WTC11 (cell line): ENCODE data around the gene TNS3. TPM values are rescaled to one million over a fixed set of nuclear protein-coding genes. Genes with fewer than 3 reads are reported as not detected.

ENCODE experiments used
- ATAC-seq: fragments of 200-7000 bp; cut with Tn5 transposase; 2 replicates; pipeline ENCODE4 v1.10.0; 2021; ENCODE audit warnings: mild to moderate bottlenecking, moderate library complexity
- CTCF ChIA-PET: fragments of 300-600 bp; sonication (Branson Sonifier 250); formaldehyde crosslinking; loops from one replicate; lab custom pipeline; 2021; ENCODE audit warnings: antibody characterized with exemption; lab: Charles Lee
- POLR2A ChIA-PET: fragments of 350-600 bp; sonication (Branson Sonifier 250); formaldehyde crosslinking; loops from one replicate; lab custom pipeline; 2021; ENCODE audit warnings: antibody characterized with exemption; lab: Charles Lee
- DNase-seq: peaks from one replicate; pipeline ENCODE4 v3.0.0; 2021; ENCODE audit warnings: low spot score
- H3K27ac Mint-ChIP-seq: 2 replicates; pipeline ENCODE4 v1.8.0; 2021; ENCODE audit warnings: mixed read lengths
- H3K27me3 Mint-ChIP-seq: 2 replicates; pipeline ENCODE4 v1.8.0; 2021; ENCODE audit warnings: low read depth, mild to moderate bottlenecking, moderate library complexity, mixed read lengths
- H3K36me3 Mint-ChIP-seq: 2 replicates; pipeline ENCODE4 v1.8.0; 2021; ENCODE audit warnings: mixed read lengths
- H3K4me1 Mint-ChIP-seq: 2 replicates; pipeline ENCODE4 v1.8.0; 2022; ENCODE audit warnings: mixed read lengths
- H3K4me3 Mint-ChIP-seq: 2 replicates; pipeline ENCODE4 v1.8.0; 2021; ENCODE audit warnings: mild to moderate bottlenecking, moderate library complexity, mixed read lengths
- H3K9me3 Mint-ChIP-seq: 2 replicates; pipeline ENCODE4 v1.8.0; 2021; ENCODE audit warnings: mixed read lengths
- AR ChIP-seq: fragments of 250-450 bp; sonication (Bioruptor Pico); IDR thresholded peaks from 2 replicates; pipeline ENCODE4 v1.9.0; 2021; ENCODE audit warnings: mild to moderate bottlenecking
- CDX4 ChIP-seq: fragments of 250-450 bp; sonication (Bioruptor Pico); IDR thresholded peaks from 2 replicates; pipeline ENCODE4 v1.9.0; 2021; ENCODE audit warnings: moderate library complexity, mild to moderate bottlenecking, inconsistent platforms, borderline replicate concordance
- E2F4 ChIP-seq: sonication (generic); formaldehyde crosslinking; IDR thresholded peaks from 2 replicates; pipeline ENCODE4 v1.8.1; 2022; ENCODE audit warnings: low read depth, mild to moderate bottlenecking, moderate library complexity, missing genetic modification reagents, borderline replicate concordance
- ELF4 ChIP-seq: sonication (generic); formaldehyde crosslinking; IDR thresholded peaks from 2 replicates; pipeline ENCODE4 v1.8.1; 2022; ENCODE audit warnings: low read depth, mild to moderate bottlenecking, moderate library complexity, missing genetic modification reagents
- EMX1 ChIP-seq: fragments of 250-450 bp; sonication (Bioruptor Pico); IDR thresholded peaks from 2 replicates; pipeline ENCODE4 v1.8.0; 2021; ENCODE audit warnings: mild to moderate bottlenecking
- MAX ChIP-seq: sonication (generic); formaldehyde crosslinking; IDR thresholded peaks from 2 replicates; pipeline ENCODE4 v1.8.0; 2022; ENCODE audit warnings: mild to moderate bottlenecking, missing genetic modification reagents
- MLX ChIP-seq: sonication (generic); formaldehyde crosslinking; IDR thresholded peaks from 2 replicates; pipeline ENCODE4 v1.8.1; 2023; ENCODE audit warnings: mild to moderate bottlenecking, missing genetic modification reagents, moderate library complexity
- NFATC4 ChIP-seq: fragments of 250-450 bp; sonication (Bioruptor Pico); IDR thresholded peaks from 2 replicates; pipeline ENCODE4 v1.9.0; 2021; ENCODE audit warnings: mild to moderate bottlenecking
- NFYB ChIP-seq: sonication (generic); formaldehyde crosslinking; conservative IDR thresholded peaks from 2 replicates; pipeline ENCODE4 v1.8.0; 2022; ENCODE audit warnings: low read depth, missing genetic modification reagents
- OVOL2 ChIP-seq: fragments of 250-450 bp; sonication (Bioruptor Pico); IDR thresholded peaks from 2 replicates; pipeline ENCODE4 v1.9.0; 2021; ENCODE audit warnings: mild to moderate bottlenecking, borderline replicate concordance
- PRDM15 ChIP-seq: sonication (generic); formaldehyde crosslinking; IDR thresholded peaks from 2 replicates; pipeline ENCODE4 v1.8.0; 2022; ENCODE audit warnings: missing genetic modification reagents
- SMAD4 ChIP-seq: sonication (generic); formaldehyde crosslinking; IDR thresholded peaks from 2 replicates; pipeline ENCODE4 v1.8.0; 2022; ENCODE audit warnings: mild to moderate bottlenecking, missing genetic modification reagents
- SP1 ChIP-seq: sonication (generic); formaldehyde crosslinking; conservative IDR thresholded peaks from 2 replicates; pipeline ENCODE4 v1.8.1; 2022; ENCODE audit warnings: missing genetic modification reagents
- TEAD4 ChIP-seq: sonication (generic); formaldehyde crosslinking; IDR thresholded peaks from 2 replicates; pipeline ENCODE4 v1.8.0; 2022; ENCODE audit warnings: mild to moderate bottlenecking, missing genetic modification reagents
- ZNF138 ChIP-seq: sonication (generic); formaldehyde crosslinking; conservative IDR thresholded peaks from 2 replicates; pipeline ENCODE4 v1.8.1; 2022; ENCODE audit warnings: mild to moderate bottlenecking, moderate library complexity, missing genetic modification reagents
- ZNF219 ChIP-seq: sonication (generic); formaldehyde crosslinking; IDR thresholded peaks from 2 replicates; pipeline ENCODE4 v1.8.0; 2023; ENCODE audit warnings: missing genetic modification reagents, mild to moderate bottlenecking, borderline replicate concordance
- ZSCAN18 ChIP-seq: fragments of 250-450 bp; sonication (Bioruptor Pico); IDR thresholded peaks from 2 replicates; pipeline ENCODE4 v2.1.2; 2022; ENCODE audit warnings: mild to moderate bottlenecking, moderate library complexity
- total RNA-seq: library from RNA; stranded (reverse); gene quantifications from 3 replicates; pipeline ENCODE4 v1.2.3, GENCODE V29; 2021

The TNS3 gene
- total RNA-seq, 1 experiment from 2014 or later, result 37.7 TPM

GRCh38 chr7:47515305-47515834 lies 66.5 kb downstream of the TNS3 start:
- Mint-ChIP-seq H3K36me3 (no peaks in the 10 kb centered on the region), H3K4me3 (no peak overlapping the region), H3K27ac (no peak overlapping the region), H3K4me1 (peaks cover 29% of the 10 kb centered on the region), H3K9me3 (no peaks in the 10 kb centered on the region), H3K27me3 (no peaks in the 10 kb centered on the region)
- ATAC-seq (no peak), DNase-seq (no peak)
- ChIA-PET CTCF (no interaction called here), POLR2A (no interaction called here)
- TF ChIP-seq NFATC4 (CRISPR knock-in tag) (no peak), SMAD4 (no peak)

- TF ChIP-seq SP1 (CRISPR knock-in tag), result no peak
- TF ChIP-seq ZSCAN18 (CRISPR knock-in tag), result no peak
- TF ChIP-seq, all 79 proteins: peak for 0
- no peaks in the 10 kb centered on the region for H3K9me3 Mint-ChIP-seq
- H3K36me3 Mint-ChIP-seq, result peaks cover under 1% of the 10 kb centered on the region; the same call in 1 of the 2 replicates
- ATAC-seq (no peak), DNase-seq (no peak)
- H3K27ac Mint-ChIP-seq, result no peak overlapping the region
- H3K27me3 Mint-ChIP-seq, result no peaks in the 10 kb centered on the region
- POLR2A ChIA-PET, result no interaction called here
- peaks cover 23% of the 10 kb centered on the region for H3K4me1 Mint-ChIP-seq
- CTCF ChIA-PET, result no interaction called here
- H3K4me3 Mint-ChIP-seq, result no peak overlapping the region
These were observed 67.1 kb downstream of the TNS3 start for GRCh38 chr7:47514818-47515217.

- H3K4me1 Mint-ChIP-seq, result peaks cover 23% of the 10 kb centered on the region
- no peak for DNase-seq
- peaks cover 3% of the 10 kb centered on the region; the same call in 1 of the 2 replicates for H3K36me3 Mint-ChIP-seq
- no peak overlapping the region for H3K27ac Mint-ChIP-seq
- no peak for ATAC-seq
- no peak overlapping the region for H3K4me3 Mint-ChIP-seq
- ChIA-PET POLR2A (no interaction called here), CTCF (no interaction called here)
- H3K27me3 Mint-ChIP-seq, result no peaks in the 10 kb centered on the region
- no peaks in the 10 kb centered on the region for H3K9me3 Mint-ChIP-seq
- TF ChIP-seq EMX1 (CRISPR knock-in tag) (no peak), NFYB (CRISPR knock-in tag) (no peak), AR (CRISPR knock-in tag) (no peak), OVOL2 (no peak), ZNF138 (no peak), SP1 (CRISPR knock-in tag) (no peak), TEAD4 (no peak), ELF4 (CRISPR knock-in tag) (no peak), ZNF219 (CRISPR knock-in tag) (no peak), PRDM15 (no peak), E2F4 (no peak), CDX4 (no peak), MAX (no peak), MLX (CRISPR knock-in tag) (no peak)
These were observed 67.5 kb downstream of the TNS3 start for GRCh38 chr7:47514367-47514766.
